Activated CD4-positive, CD25-positive, alpha-beta regulatory T cell treated with anti-CD3 and anti-CD28 coated beads, Interleukin-2, amount 50 U/mL, for 16 hours (primary cell): Measurements from ENCODE around the gene CEPT1.
A peak's percentile ranks its signal among the peaks of the same experiment; 100 is the strongest.
"Not testable (repeated sequence)": the region's sequence is repeated elsewhere in the genome, so short reads cannot be mapped to it uniquely, and the experiment has no call there.

Experiments used
- DNase-seq: peaks from one replicate; pipeline ENCODE4 v3.0.0-alpha.2; 2020; ENCODE audit warnings: low read depth, low spot score

CEPT1 gene

GRCh38 chr1:111208921-111209320 lies 68.9 kb downstream of the CEPT1 start:
- no peak for DNase-seq

GRCh38 chr1:111209622-111210021 lies 69.6 kb downstream of the CEPT1 start:
- no peak for DNase-seq

- no peak for DNase-seq
These were observed 71.9 kb downstream of the CEPT1 start for GRCh38 chr1:111211921-111212320.

- no peak for DNase-seq
These were observed 72.8 kb downstream of the CEPT1 start for GRCh38 chr1:111212634-111213335.

- no peak for DNase-seq
These were observed 73.4 kb downstream of the CEPT1 start for GRCh38 chr1:111213412-111213811.

- no peak for DNase-seq
These were observed 74.2 kb downstream of the CEPT1 start for GRCh38 chr1:111214074-111214801.

GRCh38 chr1:111214884-111215283 lies 74.9 kb downstream of the CEPT1 start:
- DNase-seq = peak; percentile 25

GRCh38 chr1:111215285-111215684 lies 75.3 kb downstream of the CEPT1 start:
- not testable (repeated sequence) for DNase-seq

- no peak for DNase-seq
These were observed 76.7 kb downstream of the CEPT1 start for GRCh38 chr1:111216751-111217150.

GRCh38 chr1:111217183-111217910 lies 77.3 kb downstream of the CEPT1 start:
- no peak for DNase-seq

- DNase-seq = no peak
These were observed 78.9 kb downstream of the CEPT1 start for GRCh38 chr1:111218701-111219556.

- no peak for DNase-seq
These were observed 79.7 kb downstream of the CEPT1 start for GRCh38 chr1:111219557-111220286.

- DNase-seq = no peak
These were observed 80.4 kb downstream of the CEPT1 start for GRCh38 chr1:111220302-111220890.

- no peak for DNase-seq
These were observed 81.2 kb downstream of the CEPT1 start for GRCh38 chr1:111221276-111221632.

- DNase-seq = no peak
These were observed 81.7 kb downstream of the CEPT1 start for GRCh38 chr1:111221633-111222291.

GRCh38 chr1:111222308-111223125 lies 82.5 kb downstream of the CEPT1 start:
- peak; percentile 46 for DNase-seq

GRCh38 chr1:111223126-111223685 lies 83.2 kb downstream of the CEPT1 start:
- DNase-seq = no peak

GRCh38 chr1:111225091-111225490 lies 85.1 kb downstream of the CEPT1 start:
- no peak for DNase-seq
